Stimulated activated CD4-positive, alpha-beta T cell treated with anti-CD3 and anti-CD28 coated beads, Interleukin-15, amount 100 ng/mL, for 1 hour (primary cell): Measurements from ENCODE around the gene IQCC.

Source experiments
- DNase-seq, 2 donors: peaks; one replicate each; pipeline ENCODE4 v3.0.0-alpha.2; 2020; ENCODE audit warnings: low read depth in 1 of 2, low spot score in 1 of 2

Gene IQCC

DNA sequence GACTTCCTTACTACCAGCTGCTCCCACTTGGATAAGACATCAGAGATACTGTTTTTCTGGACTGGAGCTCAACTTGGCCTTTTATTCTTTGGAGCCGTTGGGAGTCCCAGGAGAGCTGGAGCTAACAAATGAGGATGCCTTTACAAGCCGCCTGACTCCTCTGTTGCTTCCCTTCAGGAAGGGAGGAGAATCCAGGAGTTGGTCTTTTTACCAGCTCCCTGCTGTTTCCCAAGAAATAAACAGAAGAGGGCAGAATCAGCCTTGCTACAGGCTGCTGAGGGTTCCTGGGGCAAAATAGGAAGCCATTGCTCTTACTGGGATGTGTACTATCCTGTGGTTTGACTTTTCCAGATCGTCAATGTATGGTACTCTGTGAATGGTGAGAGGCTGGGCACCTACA, 18.2 kb downstream of the IQCC start:
- no peak for DNase-seq

DNA sequence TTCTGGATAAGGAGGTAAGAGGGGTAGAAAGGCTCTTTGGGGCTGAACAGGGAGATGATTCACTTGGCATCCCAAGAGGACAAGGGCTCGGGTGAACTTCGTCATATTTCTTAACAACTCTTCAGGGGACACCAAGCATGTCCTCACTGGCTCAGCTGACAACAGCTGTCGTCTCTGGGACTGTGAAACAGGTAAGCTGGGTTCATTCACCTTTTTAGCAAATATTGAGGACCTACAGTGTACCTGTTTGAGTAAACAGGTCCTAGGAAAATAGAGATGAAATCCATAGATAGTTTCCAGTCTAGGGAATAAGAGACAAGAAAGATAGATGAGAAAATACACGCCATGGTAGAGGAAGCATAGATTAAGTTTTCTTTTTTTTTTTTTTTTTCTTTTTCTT, 18.8 kb downstream of the IQCC start:
- no peak for DNase-seq

DNA sequence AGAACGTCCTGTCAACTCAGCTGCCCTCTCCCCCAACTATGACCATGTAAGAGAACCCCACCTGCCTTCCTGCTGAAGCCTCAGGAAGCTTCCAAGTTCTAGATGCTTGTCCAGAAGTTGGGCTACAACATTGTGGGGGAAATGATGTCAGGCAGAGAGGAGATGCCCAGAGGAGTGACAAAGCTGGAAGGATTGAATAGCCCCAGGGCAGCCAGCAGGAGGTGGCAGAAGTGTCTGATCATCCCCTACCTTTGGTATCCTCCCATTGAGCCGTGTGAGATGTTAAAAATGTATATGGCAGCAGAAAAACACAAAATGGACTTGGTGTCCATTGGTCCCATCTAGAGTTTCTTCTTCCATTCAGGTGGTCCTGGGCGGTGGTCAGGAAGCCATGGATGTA, 23.3 kb downstream of the IQCC start:
- no peak for DNase-seq

DNA sequence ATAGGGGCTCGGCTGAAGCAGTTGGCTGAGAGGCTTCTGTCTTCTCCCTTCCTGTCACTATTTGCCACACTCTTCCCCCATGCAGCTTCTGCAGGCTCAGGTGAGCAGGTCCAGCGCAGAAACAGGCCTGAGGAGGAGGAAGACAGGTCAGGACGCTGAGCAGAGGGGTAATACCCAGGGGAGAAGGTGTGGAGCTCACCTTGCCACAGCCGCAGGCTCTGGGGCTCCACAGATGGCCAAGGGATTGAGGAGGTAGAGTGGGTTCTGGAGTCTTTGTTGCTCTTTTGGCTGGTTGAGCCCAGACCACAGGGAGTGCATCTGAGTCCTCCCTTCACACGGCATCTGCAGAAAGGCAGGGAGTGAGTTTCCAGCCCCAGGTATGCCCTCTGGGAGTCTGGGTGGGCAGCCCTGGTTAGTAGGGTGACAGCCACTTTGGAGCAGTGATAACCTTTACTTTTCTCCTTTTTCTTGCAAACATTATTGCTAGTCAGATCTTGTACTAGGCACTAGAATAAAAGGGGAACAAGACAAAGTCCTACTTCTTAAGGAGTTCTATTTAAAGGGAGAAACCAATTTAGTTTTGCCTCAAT, 26.5 kb downstream of the IQCC start:
- DNase-seq = no peak

DNA sequence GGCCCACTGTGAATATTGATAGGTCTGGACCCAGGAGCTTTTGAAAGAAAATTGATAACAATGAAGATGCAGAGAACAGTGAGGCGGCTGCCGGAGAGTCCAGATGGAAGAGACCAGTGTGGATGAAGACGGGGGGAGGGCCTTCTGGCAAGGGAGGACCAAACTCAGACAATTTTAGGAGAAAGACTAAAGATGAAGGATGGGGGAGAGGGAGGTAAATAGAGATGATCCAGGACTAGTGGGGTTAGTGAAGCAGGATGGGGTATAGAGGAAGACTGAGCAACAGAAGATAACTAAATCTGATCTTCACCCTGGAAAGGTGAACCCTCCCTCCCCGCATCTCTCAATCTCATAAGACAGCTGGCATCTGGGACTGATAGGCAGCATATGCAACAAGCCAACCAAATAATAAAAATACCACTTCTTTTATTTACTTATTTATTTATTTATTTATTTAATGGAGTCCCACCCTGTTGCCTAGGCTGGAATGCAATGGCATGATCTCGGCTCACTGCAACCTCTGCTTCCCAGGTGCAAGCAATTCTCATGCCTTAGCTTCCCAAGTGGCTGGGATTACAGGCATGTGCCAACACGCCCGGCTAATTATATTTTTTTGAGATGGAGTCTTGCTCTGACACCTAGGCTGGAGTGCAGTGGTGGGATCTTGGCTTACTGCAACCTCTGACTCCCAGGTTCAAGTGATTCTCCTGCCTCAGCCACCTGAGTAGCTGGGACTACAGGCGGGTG, 27.3 kb downstream of the IQCC start:
- DNase-seq = no peak

DNA sequence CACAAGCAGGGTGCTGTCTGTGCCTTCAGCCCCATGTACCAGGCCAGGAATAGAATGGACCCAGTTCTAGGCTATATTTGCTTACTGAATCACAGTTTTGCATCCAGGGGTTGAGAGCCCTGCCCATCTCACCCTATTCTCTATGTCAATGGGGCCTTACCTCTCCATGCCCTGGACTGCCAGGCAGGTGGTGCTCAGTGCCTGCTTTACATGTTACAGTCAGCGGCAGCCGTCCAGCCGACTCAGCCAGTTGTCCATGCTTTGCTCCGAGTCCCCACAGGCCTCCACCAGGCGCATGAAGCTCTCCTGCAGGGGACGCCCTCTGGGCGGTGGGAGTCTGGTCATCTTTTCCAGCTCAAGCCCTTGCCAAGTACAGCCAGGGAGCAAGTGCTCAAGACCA, 29.3 kb downstream of the IQCC start:
- DNase-seq = no peak

DNA sequence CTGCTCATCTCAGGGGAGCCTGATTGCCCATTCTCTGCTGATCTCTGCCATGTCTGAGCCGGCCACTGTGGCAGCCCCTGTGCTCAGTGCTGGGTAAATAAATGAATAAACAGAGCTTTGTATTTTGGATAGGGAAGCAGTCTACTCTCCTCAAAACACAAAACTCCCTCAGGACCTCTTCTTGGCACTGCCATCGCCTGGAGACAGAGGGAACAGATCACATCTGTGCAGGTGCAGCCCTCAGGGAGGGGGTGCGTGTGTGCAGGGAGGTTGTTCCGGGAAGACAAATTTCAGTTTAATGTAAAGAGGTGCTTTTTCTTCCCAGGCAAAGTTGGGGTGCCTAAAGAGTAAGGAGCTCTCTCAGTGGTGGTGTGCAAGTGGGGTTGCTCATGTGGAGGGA, 33.9 kb downstream of the IQCC start:
- DNase-seq = no peak

DNA sequence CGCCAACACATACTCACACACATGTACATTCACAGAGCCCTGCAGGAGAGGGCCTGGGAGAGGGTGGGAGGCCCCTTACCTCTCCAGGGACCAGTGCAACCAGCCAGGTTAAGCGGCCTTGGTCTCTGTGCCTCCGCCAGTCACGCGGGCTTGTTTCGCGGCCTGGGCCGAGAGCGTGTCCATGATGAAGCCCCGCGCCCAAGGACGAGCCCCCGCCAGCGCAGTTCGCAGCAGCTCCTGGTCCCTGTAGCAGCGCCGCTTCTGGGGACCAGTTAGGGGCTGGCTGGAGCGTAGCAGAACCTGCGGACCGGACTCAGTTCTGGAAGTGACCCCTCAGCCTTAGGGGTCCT, 34.3 kb downstream of the IQCC start:
- no peak for DNase-seq

DNA sequence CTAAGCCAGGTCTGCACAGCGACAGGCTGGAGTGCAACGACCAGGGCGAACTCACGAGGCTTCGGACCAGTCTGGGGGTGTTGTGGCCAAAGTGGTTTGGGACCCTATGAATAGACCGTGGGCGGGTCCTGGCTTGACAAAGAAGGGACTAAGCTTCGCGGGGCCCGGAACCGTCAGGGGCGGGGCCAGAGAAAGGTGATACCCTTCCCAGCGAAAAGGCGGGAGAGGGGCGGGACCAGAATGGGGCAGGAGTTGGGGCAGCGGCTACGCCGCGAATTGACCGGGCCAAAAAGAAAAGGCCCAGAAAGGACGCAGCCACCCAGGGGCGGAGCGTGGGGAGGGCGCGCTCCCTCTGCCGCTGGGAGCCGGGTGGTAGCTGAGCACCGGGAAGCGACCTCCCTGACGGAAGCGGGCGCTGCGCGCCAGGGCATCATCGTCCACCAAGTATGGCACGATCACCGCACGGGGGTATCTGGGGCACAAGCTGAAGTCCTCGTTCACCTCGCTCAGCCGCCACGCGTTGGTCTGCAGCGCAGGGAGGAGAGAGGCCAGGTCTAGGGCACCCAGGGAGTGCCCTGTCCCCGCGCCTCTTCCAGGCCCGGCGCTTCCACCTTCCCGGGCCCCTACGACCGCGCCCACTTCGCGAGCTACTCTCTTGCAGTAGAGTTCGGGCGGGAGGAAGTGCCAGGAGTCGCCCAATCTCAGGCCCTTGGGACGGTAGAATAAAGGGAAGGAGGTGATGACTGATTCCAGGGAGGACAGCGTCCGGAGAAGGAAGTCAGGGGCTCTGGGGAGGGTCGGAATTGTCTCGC, 34.9 kb downstream of the IQCC start:
- DNase-seq = peak in 1 of 2 donors; percentile 39

DNA sequence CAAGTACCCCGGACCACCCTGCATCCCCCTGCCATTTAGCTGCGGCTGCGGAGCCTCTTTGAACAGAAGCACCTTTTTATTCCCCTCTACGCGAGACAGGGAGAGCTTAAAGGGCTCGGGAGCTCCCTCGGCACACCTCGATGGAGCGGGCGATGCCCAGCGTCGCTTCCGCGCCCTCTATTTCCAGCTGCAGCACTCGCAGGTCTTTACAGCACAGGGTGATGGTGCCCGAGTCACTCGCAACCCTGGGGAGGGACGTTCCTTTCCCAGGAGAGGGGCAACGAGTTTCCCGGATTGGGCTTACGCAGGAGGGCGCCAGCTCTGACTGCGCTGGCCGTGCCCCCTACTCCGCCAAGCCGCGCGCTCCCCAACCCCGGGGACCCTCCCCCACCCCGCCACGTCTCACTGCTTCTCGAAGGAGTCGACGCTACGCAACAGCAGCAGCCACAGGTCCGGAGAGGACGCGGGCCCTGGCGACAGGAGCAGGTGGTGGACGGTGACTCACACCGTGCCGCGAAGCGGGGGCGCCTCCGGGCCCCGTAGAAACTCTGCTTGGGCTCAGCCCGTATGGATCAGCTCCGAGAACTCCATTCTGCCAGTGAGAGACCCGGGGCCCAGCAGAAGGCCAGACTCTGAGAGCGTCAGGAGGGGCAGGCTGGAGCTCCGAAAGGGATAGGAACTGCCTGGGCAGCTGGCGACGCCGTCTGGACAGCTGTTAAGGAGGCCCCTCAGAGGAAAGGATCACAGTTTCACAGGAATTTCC, 35.7 kb downstream of the IQCC start:
- no peak for DNase-seq

DNA sequence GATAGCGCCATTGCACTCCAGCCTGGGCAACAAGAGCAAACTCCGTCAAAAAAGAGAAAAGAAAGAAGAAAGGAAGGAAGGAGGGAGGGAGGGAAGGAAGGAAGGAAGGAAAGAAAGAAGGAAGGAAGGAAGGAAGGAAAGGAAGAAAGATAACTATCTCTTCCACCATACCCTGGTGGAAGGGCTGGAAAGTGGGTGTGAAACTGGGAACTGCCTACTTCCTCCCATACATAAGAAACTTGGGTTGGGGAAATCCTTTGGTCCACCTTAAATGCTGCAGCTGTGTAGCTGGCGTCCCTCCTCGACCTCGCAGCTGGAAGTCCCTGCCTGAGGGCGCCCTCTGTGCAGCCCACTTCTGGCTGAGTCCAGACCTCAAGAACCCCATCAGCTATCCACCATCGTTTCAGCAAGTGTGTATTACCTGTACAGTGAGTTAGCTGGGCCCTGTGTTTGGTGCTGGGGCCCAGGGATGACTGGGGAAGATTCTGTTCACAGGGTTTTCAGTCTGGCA, 36.9 kb downstream of the IQCC start:
- DNase-seq = no peak

DNA sequence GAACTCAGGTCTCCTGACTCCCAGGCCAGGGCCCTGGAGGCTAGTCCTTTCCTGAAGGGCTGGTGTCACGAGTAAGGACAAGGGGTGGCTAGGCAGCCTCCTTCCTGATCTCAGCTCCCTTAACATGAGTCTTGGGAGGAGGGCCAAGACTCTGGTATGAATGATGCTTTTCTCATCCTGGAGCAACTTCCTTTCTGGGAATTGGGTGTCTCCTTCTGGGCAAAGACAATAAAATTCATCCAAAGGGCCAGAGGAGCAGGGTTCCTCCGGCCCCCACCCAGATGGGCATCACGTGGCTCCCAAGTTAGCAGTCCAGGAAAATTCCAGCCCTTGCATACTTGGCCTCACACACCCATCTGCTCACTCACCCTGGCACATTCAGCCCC, 41.4 kb downstream of the IQCC start, which contains the start of gene FAM167B:
Gene FAM167B (plus strand): TSS at position 335 of the 386 bp plus-strand sequence. CDS start 200 bp downstream, outside the sequence.
- no peak for DNase-seq

DNA sequence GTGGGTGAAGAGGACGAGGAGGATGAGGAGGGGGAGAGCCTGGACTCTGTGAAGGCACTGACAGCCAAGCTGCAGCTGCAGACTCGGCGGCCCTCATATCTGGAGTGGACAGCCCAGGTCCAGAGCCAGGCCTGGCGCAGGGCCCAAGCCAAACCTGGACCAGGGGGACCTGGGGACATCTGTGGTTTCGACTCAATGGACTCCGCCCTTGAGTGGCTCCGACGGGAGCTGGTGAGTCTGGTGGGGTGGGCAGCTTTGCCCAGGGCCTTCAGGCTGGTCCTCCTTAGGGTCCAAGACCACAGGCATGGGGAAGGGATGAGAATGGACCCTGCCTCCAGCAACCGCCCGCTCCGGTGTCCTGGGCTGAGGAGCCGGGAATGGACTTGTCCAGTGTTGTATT, 42.0 kb downstream of the IQCC start:
- no peak for DNase-seq

DNA sequence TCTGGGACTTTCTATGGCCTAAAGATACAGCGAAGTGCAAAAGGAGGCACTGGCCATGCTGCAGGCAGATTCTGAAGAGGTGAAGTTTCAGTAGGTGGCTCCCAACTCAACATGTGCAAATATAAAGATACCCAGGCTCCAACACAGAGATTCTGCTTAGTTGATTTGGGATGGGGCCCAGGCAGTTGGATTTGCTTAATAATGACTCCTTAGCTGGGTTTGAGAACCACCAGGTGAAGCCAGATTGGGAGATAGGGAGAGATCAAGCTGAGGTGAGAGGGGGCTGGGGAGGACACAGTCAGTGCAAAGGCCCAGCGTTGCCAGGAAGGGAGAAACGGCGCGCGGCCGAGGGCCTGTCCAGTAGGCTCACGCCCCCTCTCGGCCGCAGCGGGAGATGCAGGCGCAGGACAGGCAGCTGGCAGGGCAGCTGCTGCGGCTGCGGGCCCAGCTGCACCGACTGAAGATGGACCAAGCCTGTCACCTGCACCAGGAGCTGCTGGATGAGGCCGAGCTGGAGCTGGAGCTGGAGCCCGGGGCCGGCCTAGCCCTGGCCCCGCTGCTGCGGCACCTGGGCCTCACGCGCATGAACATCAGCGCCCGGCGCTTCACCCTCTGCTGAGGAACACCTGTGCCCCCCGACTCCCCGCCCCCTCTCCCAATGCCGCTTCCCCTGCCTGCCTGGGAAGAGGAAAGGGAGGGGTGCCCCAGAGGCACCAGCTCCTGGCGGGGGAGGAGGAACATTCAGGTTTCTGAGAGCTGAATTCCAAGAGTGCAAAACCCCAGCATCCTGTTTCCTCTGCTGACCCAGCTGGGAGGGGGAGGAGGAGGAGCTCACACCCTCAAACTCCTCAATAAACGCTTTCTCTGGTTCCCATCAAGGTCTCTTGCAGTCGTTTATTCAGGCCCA, 42.8 kb downstream of the IQCC start:
- peak; percentile 50 to 70 for DNase-seq

DNA sequence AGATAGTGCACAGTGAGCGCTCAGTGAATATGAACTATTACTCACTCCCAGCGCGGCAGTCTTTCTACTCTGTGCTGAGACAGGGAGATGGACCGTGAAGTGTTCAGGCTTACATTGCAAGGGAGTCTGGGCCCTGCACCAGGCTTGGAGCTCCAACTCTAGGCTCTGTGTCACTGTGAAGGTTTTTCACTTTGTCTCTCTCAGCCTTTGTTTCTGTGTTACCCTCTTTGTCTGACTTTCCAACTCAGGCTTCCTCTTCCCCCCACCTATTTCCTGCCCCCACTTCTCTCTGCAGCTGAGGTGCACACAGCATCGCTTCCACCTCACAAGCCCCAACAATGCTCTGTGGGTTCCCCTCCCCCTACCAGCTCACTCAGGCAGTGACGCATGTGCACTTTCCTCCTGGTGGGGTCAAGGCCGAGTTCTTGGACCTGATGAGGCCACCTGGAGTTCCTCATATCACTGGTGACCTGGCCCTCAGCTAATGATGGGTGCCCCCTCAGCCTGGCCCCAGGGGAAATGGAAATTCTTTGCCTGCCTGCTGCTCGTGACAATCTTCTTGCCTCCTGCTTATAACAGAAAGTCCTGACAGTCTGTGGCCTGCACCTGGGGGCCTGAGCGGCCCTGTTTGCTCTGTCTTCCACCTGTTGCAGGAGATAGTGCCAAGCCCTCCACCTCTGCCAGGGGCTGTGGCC, 44.5 kb downstream of the IQCC start:
- DNase-seq = peak; percentile 47 to 72

DNA sequence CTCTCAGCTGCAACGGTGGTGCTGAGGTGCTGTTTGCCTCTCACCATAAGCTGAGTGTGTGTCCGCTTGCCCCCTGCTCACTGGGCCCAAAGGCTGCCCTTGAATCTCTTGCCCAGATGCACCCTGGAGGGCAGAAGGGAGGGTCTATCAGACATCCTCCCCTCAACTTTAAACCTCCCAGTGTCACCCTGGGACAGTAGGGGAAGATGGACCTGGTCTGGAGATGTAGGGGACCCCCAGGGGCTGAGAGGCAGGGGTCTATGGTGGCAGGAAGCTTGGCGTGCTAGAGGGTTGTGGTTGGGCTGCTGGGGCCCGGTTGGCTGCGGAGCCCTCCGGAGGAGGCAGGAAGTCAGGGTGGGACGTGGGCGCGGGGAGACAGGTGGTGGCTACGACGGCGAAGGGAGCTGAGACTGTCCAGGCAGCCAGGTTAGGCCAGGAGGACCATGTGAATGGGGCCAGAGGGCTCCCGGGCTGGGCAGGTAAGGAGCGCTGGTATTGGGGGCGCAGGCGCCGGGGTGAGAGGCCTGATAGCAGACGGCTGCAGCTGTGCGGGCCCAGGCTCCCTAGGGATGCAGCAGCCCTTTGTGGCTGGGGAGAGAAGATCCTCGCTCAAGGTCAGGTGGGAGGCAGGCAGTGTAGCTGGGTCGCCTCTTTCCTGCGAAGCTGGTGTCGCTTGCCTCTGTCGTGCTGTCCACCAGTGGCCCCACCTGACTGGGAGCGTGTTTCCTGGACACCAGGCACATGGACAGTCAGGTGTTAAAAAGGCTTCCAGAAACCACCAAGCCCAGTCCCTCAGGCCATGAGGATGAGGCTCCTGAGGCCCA, 45.6 kb downstream of the IQCC start, which contains the start of gene LCK:
Gene LCK (plus strand): TSS at position 373 of the 824 bp plus-strand sequence. CDS start 23,065 bp downstream, outside the sequence.
- DNase-seq = peak; percentile 49 to 59

DNA sequence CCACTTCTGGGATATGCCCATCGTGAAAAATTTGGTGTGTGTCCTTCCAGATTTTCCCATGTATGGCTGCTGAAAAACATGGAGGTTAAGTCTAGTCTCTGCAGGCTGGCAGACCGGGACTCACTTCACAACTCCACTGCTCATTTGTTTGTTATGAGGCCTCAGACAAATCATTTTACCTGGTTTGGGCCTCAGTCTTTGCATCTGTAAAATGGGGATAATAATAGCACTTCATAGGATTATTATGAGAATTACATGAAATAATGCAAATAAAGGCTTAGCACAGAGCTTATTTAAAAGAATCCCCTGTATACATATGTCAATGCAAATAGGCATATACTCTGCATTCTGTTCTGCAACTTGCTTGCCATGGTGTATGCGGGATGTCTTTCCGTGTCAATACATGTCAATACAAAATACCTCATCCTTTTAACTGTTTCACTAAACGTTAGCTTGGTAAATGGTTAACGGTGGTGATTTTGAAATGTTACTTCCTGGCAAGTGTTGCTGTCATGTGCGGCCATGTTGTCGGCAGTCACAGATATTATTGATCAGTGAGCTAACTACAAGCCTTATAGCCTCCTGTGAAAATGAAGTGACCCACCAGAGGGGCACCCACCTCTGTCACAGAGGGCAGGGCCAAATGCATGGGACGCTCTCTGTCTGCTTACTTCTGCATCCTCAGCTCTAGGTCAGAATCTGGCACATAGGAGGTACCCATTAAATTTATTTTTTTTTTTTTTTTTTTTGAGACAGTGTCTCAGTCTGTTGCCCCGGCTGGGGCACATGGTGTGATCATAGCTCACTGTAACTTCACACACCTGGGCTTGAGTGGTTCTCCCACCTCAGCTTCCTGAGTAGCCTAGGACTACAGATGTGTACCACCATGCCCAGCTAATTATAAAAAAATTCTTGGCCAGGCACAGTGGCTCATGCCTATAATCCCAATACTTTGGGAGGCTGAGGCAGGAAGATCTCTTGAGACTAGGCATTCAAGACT, 49.9 kb downstream of the IQCC start:
- no peak for DNase-seq
